SK-N-SH treated with all-trans-retinoic acid at 6 μM for 48 hours (cell line): ENCODE measurements around the gene IMPA2.

ENCODE experiments used
- ARNTL ChIP-seq: fragments of 450-650 bp; formaldehyde crosslinking; IDR thresholded peaks from 2 replicates; pipeline ENCODE4 v1.5.0; 2020; ENCODE audit warnings: low read depth, mild to moderate bottlenecking, moderate library complexity, borderline replicate concordance
- CSDC2 ChIP-seq: fragments of 250-450 bp; sonication (Bioruptor Pico); IDR thresholded peaks from 2 replicates; pipeline ENCODE4 v1.5.0; 2020; ENCODE audit warnings: mild to moderate bottlenecking, moderate library complexity
- PPARA ChIP-seq: fragments of 250-450 bp; sonication (Bioruptor Pico); IDR thresholded peaks from 2 replicates; pipeline ENCODE4 v1.5.0; 2020; ENCODE audit warnings: mild to moderate bottlenecking, borderline replicate concordance
- ZC3H10 ChIP-seq: fragments of 250-450 bp; sonication (Bioruptor Pico); IDR thresholded peaks from 2 replicates; pipeline ENCODE4 v1.5.1; 2021; ENCODE audit warnings: mild to moderate bottlenecking, moderate library complexity
- ZNF8 ChIP-seq: fragments of 450-650 bp; formaldehyde crosslinking; IDR thresholded peaks from 2 replicates; pipeline ENCODE4 v1.5.0; 2020; ENCODE audit warnings: mild to moderate bottlenecking, moderate library complexity
- TF ChIP-seq, protein P1 (sequence below): fragments of 250-450 bp; sonication (Bioruptor Pico); IDR thresholded peaks from 2 replicates; pipeline ENCODE4 v1.8.0; 2020; ENCODE audit warnings: mild to moderate bottlenecking, moderate library complexity, borderline replicate concordance
- TF ChIP-seq, protein P2 (sequence below): fragments of 250-450 bp; sonication (Bioruptor Pico); IDR thresholded peaks from 2 replicates; pipeline ENCODE4 v1.5.1; 2021; ENCODE audit warnings: mild to moderate bottlenecking, moderate library complexity

DNA sequence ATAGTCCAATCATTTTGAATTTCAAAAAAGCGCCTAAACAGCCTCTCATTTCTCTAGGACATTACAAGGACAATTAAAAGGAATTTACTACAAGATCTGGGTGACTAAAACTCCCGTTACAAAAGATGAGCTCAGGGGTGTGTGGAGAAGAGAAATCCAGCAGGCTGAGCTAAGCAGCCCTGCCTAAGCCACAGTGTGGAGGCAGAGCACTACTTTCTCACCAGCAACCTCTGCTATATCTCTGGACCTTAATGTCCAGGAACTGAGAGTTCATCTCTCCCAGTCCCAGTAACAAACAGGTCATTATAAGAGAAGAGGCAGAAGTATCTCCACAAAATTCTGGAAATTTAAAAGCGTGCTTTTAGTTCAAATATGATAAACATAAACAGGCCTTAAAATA lies 93.4 kb downstream of the IMPA2 start:
- no peak for TF ChIP-seq ZNF8 (CRISPR knock-in tag)
- TF ChIP-seq ARNTL (CRISPR knock-in tag), result no peak
- TF ChIP-seq, protein P1, sequence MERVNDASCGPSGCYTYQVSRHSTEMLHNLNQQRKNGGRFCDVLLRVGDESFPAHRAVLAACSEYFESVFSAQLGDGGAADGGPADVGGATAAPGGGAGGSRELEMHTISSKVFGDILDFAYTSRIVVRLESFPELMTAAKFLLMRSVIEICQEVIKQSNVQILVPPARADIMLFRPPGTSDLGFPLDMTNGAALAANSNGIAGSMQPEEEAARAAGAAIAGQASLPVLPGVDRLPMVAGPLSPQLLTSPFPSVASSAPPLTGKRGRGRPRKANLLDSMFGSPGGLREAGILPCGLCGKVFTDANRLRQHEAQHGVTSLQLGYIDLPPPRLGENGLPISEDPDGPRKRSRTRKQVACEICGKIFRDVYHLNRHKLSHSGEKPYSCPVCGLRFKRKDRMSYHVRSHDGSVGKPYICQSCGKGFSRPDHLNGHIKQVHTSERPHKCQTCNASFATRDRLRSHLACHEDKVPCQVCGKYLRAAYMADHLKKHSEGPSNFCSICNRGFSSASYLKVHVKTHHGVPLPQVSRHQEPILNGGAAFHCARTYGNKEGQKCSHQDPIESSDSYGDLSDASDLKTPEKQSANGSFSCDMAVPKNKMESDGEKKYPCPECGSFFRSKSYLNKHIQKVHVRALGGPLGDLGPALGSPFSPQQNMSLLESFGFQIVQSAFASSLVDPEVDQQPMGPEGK (CRISPR knock-in tag), result no peak
- no peak for TF ChIP-seq CSDC2
- TF ChIP-seq, protein P2, sequence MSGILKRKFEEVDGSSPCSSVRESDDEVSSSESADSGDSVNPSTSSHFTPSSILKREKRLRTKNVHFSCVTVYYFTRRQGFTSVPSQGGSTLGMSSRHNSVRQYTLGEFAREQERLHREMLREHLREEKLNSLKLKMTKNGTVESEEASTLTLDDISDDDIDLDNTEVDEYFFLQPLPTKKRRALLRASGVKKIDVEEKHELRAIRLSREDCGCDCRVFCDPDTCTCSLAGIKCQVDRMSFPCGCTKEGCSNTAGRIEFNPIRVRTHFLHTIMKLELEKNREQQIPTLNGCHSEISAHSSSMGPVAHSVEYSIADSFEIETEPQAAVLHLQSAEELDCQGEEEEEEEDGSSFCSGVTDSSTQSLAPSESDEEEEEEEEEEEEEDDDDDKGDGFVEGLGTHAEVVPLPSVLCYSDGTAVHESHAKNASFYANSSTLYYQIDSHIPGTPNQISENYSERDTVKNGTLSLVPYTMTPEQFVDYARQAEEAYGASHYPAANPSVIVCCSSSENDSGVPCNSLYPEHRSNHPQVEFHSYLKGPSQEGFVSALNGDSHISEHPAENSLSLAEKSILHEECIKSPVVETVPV, result no peak
- no peak for TF ChIP-seq PPARA (CRISPR knock-in tag)
- TF ChIP-seq ZC3H10 (CRISPR knock-in tag), result no peak
